Measurements from ENCODE around the gene DOK7. TPM values are rescaled to one million over a fixed set of nuclear protein-coding genes. Genes with fewer than 3 reads are reported as not detected.

DOK7 gene
- total RNA-seq (under 1 TPM; 0.23 to 0.84 TPM), polyA plus RNA-seq (under 1 TPM; 0.13 to 0.69 TPM)

GRCh38 chr4:3462790-3463415 lies at the start of gene DOK7:
Gene DOK7, plus strand, starts transcription at chr4:3463306. Its CDS starts 70 bp downstream, at chr4:3463376.
- H3K4me3 ChIP-seq (ENCODE audit: low read depth in 1 of 3, low read length in 3 of 3) = peak within 1 kb of the TSS in 1 of 3 donors; percentile 63
- H3K27ac ChIP-seq (ENCODE audit: low read depth in 1 of 2, low read length in 2 of 2) = no peak within 1 kb of the TSS
- no peak within 1 kb of the TSS for H3K9ac ChIP-seq (ENCODE audit: low read depth in 1 of 2, low read length in 2 of 2)
- H3K9me3 ChIP-seq (ENCODE audit: control insufficient read depth in 4 of 4, low read length in 3 of 4) = no peaks in the 10 kb centered on the region
- 3% methylated on average over 44 of the region's 44 CpGs for WGBS
- peaks cover 12 to 26% (median 21%) of the 10 kb centered on the region in 4 donors for H3K4me1 ChIP-seq (ENCODE audit: control insufficient read depth in 4 of 4, insufficient read depth in 4 of 4, low read length in 3 of 4)
- TF ChIP-seq, protein P1, sequence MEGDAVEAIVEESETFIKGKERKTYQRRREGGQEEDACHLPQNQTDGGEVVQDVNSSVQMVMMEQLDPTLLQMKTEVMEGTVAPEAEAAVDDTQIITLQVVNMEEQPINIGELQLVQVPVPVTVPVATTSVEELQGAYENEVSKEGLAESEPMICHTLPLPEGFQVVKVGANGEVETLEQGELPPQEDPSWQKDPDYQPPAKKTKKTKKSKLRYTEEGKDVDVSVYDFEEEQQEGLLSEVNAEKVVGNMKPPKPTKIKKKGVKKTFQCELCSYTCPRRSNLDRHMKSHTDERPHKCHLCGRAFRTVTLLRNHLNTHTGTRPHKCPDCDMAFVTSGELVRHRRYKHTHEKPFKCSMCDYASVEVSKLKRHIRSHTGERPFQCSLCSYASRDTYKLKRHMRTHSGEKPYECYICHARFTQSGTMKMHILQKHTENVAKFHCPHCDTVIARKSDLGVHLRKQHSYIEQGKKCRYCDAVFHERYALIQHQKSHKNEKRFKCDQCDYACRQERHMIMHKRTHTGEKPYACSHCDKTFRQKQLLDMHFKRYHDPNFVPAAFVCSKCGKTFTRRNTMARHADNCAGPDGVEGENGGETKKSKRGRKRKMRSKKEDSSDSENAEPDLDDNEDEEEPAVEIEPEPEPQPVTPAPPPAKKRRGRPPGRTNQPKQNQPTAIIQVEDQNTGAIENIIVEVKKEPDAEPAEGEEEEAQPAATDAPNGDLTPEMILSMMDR (IDR thresholded peaks at IDR 0.05; ENCODE audit: low read depth, low read length, missing input control) = no peak
- H3K36me3 ChIP-seq (ENCODE audit: control insufficient read depth in 4 of 4, insufficient read depth in 3 of 4, low read depth in 1 of 4, low read length in 3 of 4) = no peaks in the 10 kb centered on the region
- no peak for DNase-seq (ENCODE audit: low spot score)
- no peaks in the 10 kb centered on the region for H3K27me3 ChIP-seq (ENCODE audit: control insufficient read depth in 4 of 4, insufficient read depth in 4 of 4, low read length in 3 of 4)

- Histone ChIP-seq H3K27ac (ENCODE audit: low read depth in 1 of 2, low read length in 2 of 2) (no peak overlapping the region), H3K36me3 (ENCODE audit: control insufficient read depth in 4 of 4, insufficient read depth in 3 of 4, low read depth in 1 of 4, low read length in 3 of 4) (peaks cover 9 to 22% (median 10%) of the 10 kb centered on the region in 4 donors), H3K4me1 (ENCODE audit: control insufficient read depth in 4 of 4, insufficient read depth in 4 of 4, low read length in 3 of 4) (peaks cover 11 to 31% (median 23%) of the 10 kb centered on the region in 4 donors), H3K27me3 (ENCODE audit: control insufficient read depth in 4 of 4, insufficient read depth in 4 of 4, low read length in 3 of 4) (no peaks in the 10 kb centered on the region), H3K9ac (ENCODE audit: low read depth in 1 of 2, low read length in 2 of 2) (no peak overlapping the region), H3K9me3 (ENCODE audit: control insufficient read depth in 4 of 4, low read length in 3 of 4) (no peaks in the 10 kb centered on the region), H3K4me3 (ENCODE audit: low read depth in 1 of 3, low read length in 3 of 3) (no peak overlapping the region)
- 95% methylated on average over 32 of the region's 32 CpGs for WGBS
- no peak for DNase-seq (ENCODE audit: low spot score)
- TF ChIP-seq HNF4A (conservative IDR thresholded peaks at IDR 0.05) (no peak), TAF1 (conservative IDR thresholded peaks at IDR 0.05) (no peak), FOXA1 (IDR thresholded peaks at IDR 0.05) (no peak), ATF3 (IDR thresholded peaks at IDR 0.05) (no peak), HNF4G (IDR thresholded peaks at IDR 0.05) (no peak), GABPA (IDR thresholded peaks at IDR 0.05 in 1 of 2, conservative IDR thresholded peaks at IDR 0.05 in 1 of 2) (no peak), JUND (IDR thresholded peaks at IDR 0.05) (no peak), NR2F2 (IDR thresholded peaks at IDR 0.05) (no peak), FOXA2 (IDR thresholded peaks at IDR 0.05) (no peak), RAD21 (IDR thresholded peaks at IDR 0.05) (no peak), EGR1 (IDR thresholded peaks at IDR 0.05; ENCODE audit: low read depth in 2 of 2) (no peak)
- TF ChIP-seq, protein P2, sequence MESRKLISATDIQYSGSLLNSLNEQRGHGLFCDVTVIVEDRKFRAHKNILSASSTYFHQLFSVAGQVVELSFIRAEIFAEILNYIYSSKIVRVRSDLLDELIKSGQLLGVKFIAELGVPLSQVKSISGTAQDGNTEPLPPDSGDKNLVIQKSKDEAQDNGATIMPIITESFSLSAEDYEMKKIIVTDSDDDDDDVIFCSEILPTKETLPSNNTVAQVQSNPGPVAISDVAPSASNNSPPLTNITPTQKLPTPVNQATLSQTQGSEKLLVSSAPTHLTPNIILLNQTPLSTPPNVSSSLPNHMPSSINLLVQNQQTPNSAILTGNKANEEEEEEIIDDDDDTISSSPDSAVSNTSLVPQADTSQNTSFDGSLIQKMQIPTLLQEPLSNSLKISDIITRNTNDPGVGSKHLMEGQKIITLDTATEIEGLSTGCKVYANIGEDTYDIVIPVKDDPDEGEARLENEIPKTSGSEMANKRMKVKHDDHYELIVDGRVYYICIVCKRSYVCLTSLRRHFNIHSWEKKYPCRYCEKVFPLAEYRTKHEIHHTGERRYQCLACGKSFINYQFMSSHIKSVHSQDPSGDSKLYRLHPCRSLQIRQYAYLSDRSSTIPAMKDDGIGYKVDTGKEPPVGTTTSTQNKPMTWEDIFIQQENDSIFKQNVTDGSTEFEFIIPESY (IDR thresholded peaks at IDR 0.05) = no peak
- TF ChIP-seq, protein P3, sequence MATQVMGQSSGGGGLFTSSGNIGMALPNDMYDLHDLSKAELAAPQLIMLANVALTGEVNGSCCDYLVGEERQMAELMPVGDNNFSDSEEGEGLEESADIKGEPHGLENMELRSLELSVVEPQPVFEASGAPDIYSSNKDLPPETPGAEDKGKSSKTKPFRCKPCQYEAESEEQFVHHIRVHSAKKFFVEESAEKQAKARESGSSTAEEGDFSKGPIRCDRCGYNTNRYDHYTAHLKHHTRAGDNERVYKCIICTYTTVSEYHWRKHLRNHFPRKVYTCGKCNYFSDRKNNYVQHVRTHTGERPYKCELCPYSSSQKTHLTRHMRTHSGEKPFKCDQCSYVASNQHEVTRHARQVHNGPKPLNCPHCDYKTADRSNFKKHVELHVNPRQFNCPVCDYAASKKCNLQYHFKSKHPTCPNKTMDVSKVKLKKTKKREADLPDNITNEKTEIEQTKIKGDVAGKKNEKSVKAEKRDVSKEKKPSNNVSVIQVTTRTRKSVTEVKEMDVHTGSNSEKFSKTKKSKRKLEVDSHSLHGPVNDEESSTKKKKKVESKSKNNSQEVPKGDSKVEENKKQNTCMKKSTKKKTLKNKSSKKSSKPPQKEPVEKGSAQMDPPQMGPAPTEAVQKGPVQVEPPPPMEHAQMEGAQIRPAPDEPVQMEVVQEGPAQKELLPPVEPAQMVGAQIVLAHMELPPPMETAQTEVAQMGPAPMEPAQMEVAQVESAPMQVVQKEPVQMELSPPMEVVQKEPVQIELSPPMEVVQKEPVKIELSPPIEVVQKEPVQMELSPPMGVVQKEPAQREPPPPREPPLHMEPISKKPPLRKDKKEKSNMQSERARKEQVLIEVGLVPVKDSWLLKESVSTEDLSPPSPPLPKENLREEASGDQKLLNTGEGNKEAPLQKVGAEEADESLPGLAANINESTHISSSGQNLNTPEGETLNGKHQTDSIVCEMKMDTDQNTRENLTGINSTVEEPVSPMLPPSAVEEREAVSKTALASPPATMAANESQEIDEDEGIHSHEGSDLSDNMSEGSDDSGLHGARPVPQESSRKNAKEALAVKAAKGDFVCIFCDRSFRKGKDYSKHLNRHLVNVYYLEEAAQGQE (IDR thresholded peaks at IDR 0.05) = no peak
- TF ChIP-seq, protein P1 (IDR thresholded peaks at IDR 0.05; ENCODE audit: low read depth, low read length, missing input control) = no peak
Observed at GRCh38 chr4:3413675-3414420, 49.3 kb upstream of the DOK7 start.
